SK-N-MC (cell line): ENCODE data around the gene ADGRD2.

Source experiments
- DNase-seq: peaks from one replicate; pipeline ENCODE4 v3.0.0-alpha.2; 2011; ENCODE audit warnings: low read depth, low spot score
- H3K27ac ChIP-seq: fragments of 200-600 bp; sonication (generic); 2 replicates; pipeline ENCODE4 v1.5.1; 2016; ENCODE audit warnings: mixed run types
- H3K36me3 ChIP-seq: fragments of 200-600 bp; sonication (generic); 2 replicates; pipeline ENCODE4 v1.6.1; 2017; ENCODE audit warnings: antibody characterized with exemption, low read length, mixed read lengths; ENCODE audit not compliant: insufficient read depth
- H3K4me3 ChIP-seq: fragments of 200-600 bp; sonication (generic); 2 replicates; pipeline ENCODE4 v1.5.1; 2016
- H3K9ac ChIP-seq: fragments of 200-600 bp; sonication (generic); 2 replicates; pipeline ENCODE4 v1.8.0; 2017; ENCODE audit warnings: mixed run types, mixed read lengths; ENCODE audit not compliant: insufficient read length
- H3K9me3 ChIP-seq: fragments of 200-600 bp; sonication (generic); 2 replicates; pipeline ENCODE4 v1.6.1; 2017; ENCODE audit warnings: low read depth, mild to moderate bottlenecking, antibody characterized with exemption, low read length, moderate library complexity, mixed read lengths
- EZH2 ChIP-seq: fragments of 200-600 bp; sonication (generic); IDR thresholded peaks from one replicate; pipeline ENCODE4 v1.6.1; 2017; ENCODE audit warnings: antibody characterized with exemption
- FOXP2 ChIP-seq: optimal IDR thresholded peaks from 2 replicates; pipeline ENCODE3; 2011; ENCODE audit warnings: mild to moderate bottlenecking, moderate library complexity; ENCODE audit not compliant: insufficient read depth; ENCODE audit errors: extremely low read length, control extremely low read depth
- POLR2AphosphoS5 ChIP-seq: IDR thresholded peaks from 2 replicates; pipeline ENCODE4 v1.6.1; 2012; ENCODE audit warnings: mild to moderate bottlenecking, low read depth, low read length, borderline replicate concordance

Gene ADGRD2

GRCh38 chr9:124427281-124427680, 23.0 kb upstream of the ADGRD2 start:
- Histone ChIP-seq H3K36me3 (no peaks in the 10 kb centered on the region), H3K9me3 (no peaks in the 10 kb centered on the region), H3K9ac (no peak overlapping the region), H3K27ac (no peak overlapping the region), H3K4me3 (no peak overlapping the region)
- no peak for DNase-seq
- TF ChIP-seq FOXP2 (no peak), EZH2 (no peak)

DNA sequence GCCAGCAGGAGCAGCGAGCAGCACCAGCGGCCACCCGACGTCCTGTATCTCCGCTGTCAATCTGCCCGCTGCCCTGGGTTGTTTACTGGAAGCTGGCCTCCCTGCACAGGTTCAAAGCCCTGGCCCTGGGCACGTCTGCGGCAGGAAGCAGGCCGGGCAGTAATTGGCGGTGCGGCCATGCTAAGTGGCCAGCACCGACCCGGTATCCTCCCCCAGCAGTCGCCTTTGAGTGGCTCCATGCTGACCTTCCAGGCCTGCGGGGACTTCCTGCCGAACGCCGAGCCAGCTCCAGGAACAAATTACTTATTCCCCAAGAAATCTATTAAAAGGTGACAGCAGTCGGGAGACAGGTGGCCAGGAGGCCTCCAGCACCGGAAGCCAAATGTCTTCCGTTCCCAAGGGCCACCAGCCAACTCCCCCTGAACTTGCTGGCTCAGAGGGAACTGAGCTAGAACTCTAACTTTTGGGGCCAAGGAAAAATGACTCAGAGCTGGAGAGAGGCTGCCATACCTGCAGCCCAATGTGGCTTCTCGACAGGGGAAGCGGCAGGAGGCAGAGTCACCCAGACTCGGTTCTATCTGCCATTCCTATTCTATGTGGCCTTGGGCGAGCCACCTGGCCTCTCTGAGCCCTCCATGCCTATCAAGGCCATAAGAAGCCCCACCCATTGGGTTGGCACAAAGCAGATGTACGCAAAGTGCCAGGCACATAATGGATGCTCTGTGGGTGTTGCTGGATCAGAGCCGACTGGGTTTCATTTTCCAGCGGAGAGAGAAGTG, 21.3 kb upstream of the ADGRD2 start:
- H3K9me3 ChIP-seq = no peaks in the 10 kb centered on the region
- no peak overlapping the region for H3K27ac ChIP-seq
- DNase-seq = no peak
- TF ChIP-seq EZH2 = no peak
- no peak for TF ChIP-seq POLR2AphosphoS5
- TF ChIP-seq FOXP2 = no peak
- H3K36me3 ChIP-seq = no peaks in the 10 kb centered on the region
- H3K9ac ChIP-seq = no peak overlapping the region
- H3K4me3 ChIP-seq = no peak overlapping the region

GRCh38 chr9:124429530-124429867, 20.8 kb upstream of the ADGRD2 start:
- H3K9ac ChIP-seq = no peak overlapping the region
- no peak for DNase-seq
- H3K9me3 ChIP-seq = no peaks in the 10 kb centered on the region
- no peaks in the 10 kb centered on the region for H3K36me3 ChIP-seq
- no peak for TF ChIP-seq POLR2AphosphoS5
- TF ChIP-seq FOXP2 = no peak
- no peak for TF ChIP-seq EZH2
- H3K4me3 ChIP-seq = no peak overlapping the region
- no peak overlapping the region for H3K27ac ChIP-seq

GRCh38 chr9:124436320-124436719, 13.9 kb upstream of the ADGRD2 start:
- Histone ChIP-seq H3K4me3 (no peak overlapping the region), H3K9me3 (no peaks in the 10 kb centered on the region), H3K36me3 (no peaks in the 10 kb centered on the region), H3K9ac (no peak overlapping the region), H3K27ac (no peak overlapping the region)
- TF ChIP-seq FOXP2 (no peak), EZH2 (no peak), POLR2AphosphoS5 (no peak)
- no peak for DNase-seq

DNA sequence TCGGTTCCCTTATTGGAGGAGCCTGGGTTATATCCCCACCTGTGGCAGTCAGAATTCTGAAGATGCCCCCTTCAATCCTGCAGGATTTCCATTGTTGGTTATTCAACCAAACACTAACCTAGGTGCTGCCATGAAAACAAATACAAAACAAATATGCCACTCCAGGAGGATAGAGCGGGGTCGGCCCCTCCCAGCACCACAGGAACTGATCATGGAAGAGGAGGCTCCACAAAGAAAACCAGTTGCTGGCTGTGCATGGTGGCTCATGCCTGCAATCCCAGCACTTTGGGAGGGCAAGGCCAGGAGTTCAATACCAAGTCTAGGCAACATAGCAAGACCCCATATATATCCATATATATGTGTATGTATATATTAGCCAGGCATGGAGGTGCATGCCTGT, 13.2 kb upstream of the ADGRD2 start:
- Histone ChIP-seq H3K36me3 (no peaks in the 10 kb centered on the region), H3K9ac (no peak overlapping the region), H3K27ac (no peak overlapping the region), H3K4me3 (no peak overlapping the region), H3K9me3 (no peaks in the 10 kb centered on the region)
- DNase-seq = no peak
- no peak for TF ChIP-seq EZH2
- no peak for TF ChIP-seq POLR2AphosphoS5
- TF ChIP-seq FOXP2 = no peak

DNA sequence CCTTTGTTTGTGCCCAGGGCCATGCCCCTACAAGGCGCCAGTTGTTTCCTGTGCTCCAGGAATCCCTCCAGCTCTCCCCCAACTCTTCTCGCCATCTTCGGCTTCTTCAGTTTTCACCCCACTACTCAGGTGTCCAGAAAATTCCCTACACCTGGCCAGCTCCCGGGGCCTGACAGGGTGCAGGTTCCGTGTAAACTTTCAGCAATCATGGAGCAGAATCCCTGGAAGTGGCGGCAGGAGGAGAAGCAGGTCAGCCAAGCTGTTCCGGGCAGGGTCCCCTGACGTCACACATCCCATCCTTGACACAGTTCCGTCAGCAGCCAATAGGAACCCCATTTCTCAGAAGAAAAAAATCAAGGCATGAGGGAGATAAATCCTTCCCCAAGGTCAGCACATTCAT, 12.2 kb upstream of the ADGRD2 start:
- TF ChIP-seq POLR2AphosphoS5 = no peak
- no peak for TF ChIP-seq FOXP2
- no peak for TF ChIP-seq EZH2
- DNase-seq = no peak
- Histone ChIP-seq H3K4me3 (no peak overlapping the region), H3K9me3 (no peaks in the 10 kb centered on the region), H3K36me3 (no peaks in the 10 kb centered on the region), H3K27ac (no peak overlapping the region), H3K9ac (no peak overlapping the region)

DNA sequence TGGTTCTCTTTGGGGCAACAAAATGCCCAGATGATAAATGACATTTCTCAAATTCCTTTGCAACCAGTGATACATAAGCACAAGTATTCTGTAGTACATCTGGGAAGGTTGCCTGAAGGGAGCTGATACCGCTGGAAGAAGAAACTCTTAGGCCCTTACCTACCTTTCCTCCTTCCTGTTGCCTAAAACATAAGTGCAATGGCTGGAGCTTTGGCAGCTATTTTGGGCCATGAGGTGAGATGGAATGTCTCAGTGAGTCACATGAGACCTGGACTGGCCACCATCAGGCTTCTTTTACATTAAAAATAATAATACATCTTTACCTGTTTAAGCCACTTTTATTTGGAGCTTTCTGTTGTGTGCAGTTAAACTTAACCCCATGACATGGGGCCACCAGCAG, 11.2 kb upstream of the ADGRD2 start:
- Histone ChIP-seq H3K9ac (no peak overlapping the region), H3K36me3 (no peaks in the 10 kb centered on the region), H3K4me3 (no peak overlapping the region), H3K9me3 (no peaks in the 10 kb centered on the region), H3K27ac (no peak overlapping the region)
- no peak for DNase-seq
- TF ChIP-seq FOXP2 = no peak
- TF ChIP-seq POLR2AphosphoS5 = no peak
- TF ChIP-seq EZH2 = no peak

GRCh38 chr9:124439686-124440243, 10.5 kb upstream of the ADGRD2 start:
- H3K36me3 ChIP-seq = no peaks in the 10 kb centered on the region
- DNase-seq = no peak
- no peak for TF ChIP-seq POLR2AphosphoS5
- TF ChIP-seq EZH2 = no peak
- TF ChIP-seq FOXP2 = no peak
- H3K4me3 ChIP-seq = no peak overlapping the region
- H3K9me3 ChIP-seq = no peaks in the 10 kb centered on the region
- H3K27ac ChIP-seq = no peak overlapping the region
- H3K9ac ChIP-seq = no peak overlapping the region

- H3K27ac ChIP-seq = no peak overlapping the region
- no peak for TF ChIP-seq FOXP2
- DNase-seq = no peak
- no peak overlapping the region for H3K9ac ChIP-seq
- no peak overlapping the region for H3K4me3 ChIP-seq
- no peaks in the 10 kb centered on the region for H3K36me3 ChIP-seq
- no peaks in the 10 kb centered on the region for H3K9me3 ChIP-seq
Measured at GRCh38 chr9:124440786-124441185, 9.5 kb upstream of the ADGRD2 start.
